Measurements from ENCODE around the gene ATG4B. TPM values are rescaled to one million over a fixed set of nuclear protein-coding genes. Genes with fewer than 3 reads are reported as not detected.

The ATG4B gene
- total and polyA plus RNA-seq, 2 experiments from 2014 or later, result 65.3 to 85.5 TPM

DNA sequence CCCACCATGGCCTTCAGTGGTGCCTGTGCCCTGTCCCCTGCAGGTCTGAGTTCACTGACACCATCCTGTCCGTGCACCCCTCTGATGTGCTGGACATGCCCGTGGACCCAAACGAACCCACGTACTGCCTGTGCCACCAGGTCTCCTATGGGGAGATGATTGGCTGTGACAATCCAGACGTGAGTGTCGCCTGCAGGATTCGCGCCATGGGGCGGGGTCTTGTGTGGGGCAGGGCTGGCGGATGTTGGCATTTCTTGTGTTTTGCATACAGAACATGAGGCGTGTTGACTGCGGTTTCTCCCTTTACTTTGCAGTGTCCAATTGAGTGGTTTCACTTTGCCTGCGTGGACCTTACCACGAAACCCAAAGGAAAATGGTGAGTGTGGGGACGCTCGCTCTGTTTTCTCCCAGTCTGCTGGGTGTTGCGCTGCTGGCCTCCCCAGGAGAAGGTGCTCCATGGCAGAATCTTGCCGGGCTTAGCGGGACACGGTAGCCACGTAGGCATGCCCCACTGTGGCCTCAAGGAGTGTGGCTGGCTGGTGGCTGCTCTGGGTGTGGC lies 85.5 kb downstream of the ATG4B start:
- no peak for DNase-seq
- in situ Hi-C loops (cut with MboI), result no loop called here

More for the DNA sequence above, 85.5 kb downstream of the ATG4B start:
- Histone ChIP-seq H3K36me3 (ENCODE audit: low read depth) (peaks cover 4% of the 10 kb centered on the region; the same call in 1 of the 2 replicates), H4K20me1 (ENCODE audit: insufficient read depth) (no peaks in the 10 kb centered on the region), H3K9ac (no peak overlapping the region), H3K4me1 (ENCODE audit: insufficient read depth) (no peaks in the 10 kb centered on the region), H2AFZ (no peak overlapping the region), H3K79me2 (ENCODE audit: insufficient read depth) (no peaks in the 10 kb centered on the region), H3K9me2 (ENCODE audit: insufficient read depth) (no peaks in the 10 kb centered on the region), H3K4me3 (no peak overlapping the region), H3K9me3 (ENCODE audit: low read depth) (no peaks in the 10 kb centered on the region), H3K27ac (no peak overlapping the region), H3F3A (ENCODE audit: insufficient read depth) (no peaks in the 10 kb centered on the region), H3K4me2 (ENCODE audit: unreplicated experiment) (no peak overlapping the region), H3K27me3 (replicated peaks; ENCODE audit: insufficient read depth) (no peaks in the 10 kb centered on the region)
- no peak for TF ChIP-seq EZH2 (IDR thresholded peaks at IDR 0.05; ENCODE audit: insufficient read depth, poor library complexity, severe bottlenecking)
- no peak for TF ChIP-seq EZH2phosphoT487 (IDR thresholded peaks at IDR 0.05; ENCODE audit: insufficient read depth, low read depth)
- WGBS, 2 experiments (ENCODE audit: low coverage in 1 of 2, low lambda C conversion rate in 2 of 2, missing lambda C conversion rate in 2 of 2), result 97 to 100% methylated on average over 17 to 21 of the region's 21 CpGs

Other genes starting within 250 kb of the ATG4B start
- 239 and 240 TPM in 2 replicates for gene STK25, start 129.1 kb upstream of the ATG4B start, total RNA-seq (2014; rRNA removed; shearing (Covaris generic))
- gene STK25, start 129.1 kb upstream of the ATG4B start, polyA plus RNA-seq (2016; fragmentation: Nextera tagmentation; extraction: Ambion mirVana), result 120 and 121 TPM in 2 replicates
- 36.0 and 46.6 TPM in 2 replicates for gene BOK, start 78.9 kb upstream of the ATG4B start, total RNA-seq (2014; rRNA removed; shearing (Covaris generic))
- gene BOK, start 78.9 kb upstream of the ATG4B start, polyA plus RNA-seq (2016; fragmentation: Nextera tagmentation; extraction: Ambion mirVana), result 28.0 and 28.1 TPM in 2 replicates
- gene THAP4, start 535 bp upstream of the ATG4B start, total RNA-seq (2014; rRNA removed; shearing (Covaris generic)), result 43.0 and 46.4 TPM in 2 replicates
- gene THAP4, start 535 bp upstream of the ATG4B start, polyA plus RNA-seq (2016; fragmentation: Nextera tagmentation; extraction: Ambion mirVana), result 52.4 and 53.4 TPM in 2 replicates
- 27.9 and 44.6 TPM in 2 replicates for gene DTYMK, start 49.1 kb downstream of the ATG4B start, total RNA-seq (2014; rRNA removed; shearing (Covaris generic))
- gene DTYMK, start 49.1 kb downstream of the ATG4B start, polyA plus RNA-seq (2016; fragmentation: Nextera tagmentation; extraction: Ambion mirVana), result 78.7 and 82.6 TPM in 2 replicates
- gene ING5, start 64.3 kb downstream of the ATG4B start, total RNA-seq (2014; rRNA removed; shearing (Covaris generic)), result 13.5 and 20.3 TPM in 2 replicates
- gene ING5, start 64.3 kb downstream of the ATG4B start, polyA plus RNA-seq (2016; fragmentation: Nextera tagmentation; extraction: Ambion mirVana), result 9.8 and 10.8 TPM in 2 replicates
- 19.1 and 19.6 TPM in 2 replicates for gene D2HGDH, start 96.9 kb downstream of the ATG4B start, total RNA-seq (2014; rRNA removed; shearing (Covaris generic))
- gene D2HGDH, start 96.9 kb downstream of the ATG4B start, polyA plus RNA-seq (2016; fragmentation: Nextera tagmentation; extraction: Ambion mirVana), result 8.3 and 9.7 TPM in 2 replicates
- gene GAL3ST2, start 139.1 kb downstream of the ATG4B start, total RNA-seq (2014; rRNA removed; shearing (Covaris generic)), result not detected in 2 replicates
- not detected in 2 replicates for gene GAL3ST2, start 139.1 kb downstream of the ATG4B start, polyA plus RNA-seq (2016; fragmentation: Nextera tagmentation; extraction: Ambion mirVana)
- gene NEU4, start 171.5 kb downstream of the ATG4B start, total RNA-seq (2014; rRNA removed; shearing (Covaris generic)), result not detected in 2 replicates
- gene NEU4, start 171.5 kb downstream of the ATG4B start, polyA plus RNA-seq (2016; fragmentation: Nextera tagmentation; extraction: Ambion mirVana), result not detected in 2 replicates
- not detected in 2 replicates for gene PDCD1, start 221.2 kb downstream of the ATG4B start, total RNA-seq (2014; rRNA removed; shearing (Covaris generic))
- gene PDCD1, start 221.2 kb downstream of the ATG4B start, polyA plus RNA-seq (2016; fragmentation: Nextera tagmentation; extraction: Ambion mirVana), result not detected in 2 replicates
- gene RTP5, start 232.0 kb downstream of the ATG4B start, total RNA-seq (2014; rRNA removed; shearing (Covaris generic)), result not detected in 2 replicates
- not detected in 2 replicates for gene RTP5, start 232.0 kb downstream of the ATG4B start, polyA plus RNA-seq (2016; fragmentation: Nextera tagmentation; extraction: Ambion mirVana)